HCT116 (cell line): ENCODE data around the gene TCF12. TPM values are rescaled to one million over a fixed set of nuclear protein-coding genes. Genes with fewer than 3 reads are reported as not detected.

Experiments used
- ATAC-seq: fragments of 200-7000 bp; cut with Tn5 transposase; 2 replicates; pipeline ENCODE4 v1.9.1; 2020; ENCODE audit warnings: mild to moderate bottlenecking, moderate library complexity
- BruUV-seq: library from RNA; stranded (reverse); fragments of 400-500 nt; replicated peaks from 2 replicates; lab custom pipeline; 2021; lab: Mats Ljungman, UMichigan
- CTCF ChIA-PET: fragments of 300-600 bp; sonication (Branson Sonifier 250); formaldehyde crosslinking; loops from one replicate; lab custom pipeline; 2021; ENCODE audit warnings: antibody characterized with exemption; lab: Charles Lee
- POLR2A ChIA-PET: fragments of 300-600, 350-600 bp; sonication (Branson Sonifier 250); formaldehyde crosslinking; loops from one replicate; lab custom pipeline; 2021; ENCODE audit warnings: antibody characterized with exemption; lab: Charles Lee
- RAD21 ChIA-PET, 2 experiments: fragments of 300-600 bp; sonication (Branson Sonifier 250); formaldehyde crosslinking; loops; one replicate each; lab custom pipeline; 2023; ENCODE audit warnings: low total read pairs in 2 of 2; ENCODE audit not compliant: uncharacterized antibody in 2 of 2, unreplicated experiment in 2 of 2, low non-redundant PET in 1 of 2; lab: Charles Lee
- DNase-seq: peaks from one replicate; pipeline ENCODE4 v3.0.0-alpha.2; 2010; ENCODE audit warnings: low read depth, low spot score
- H2AFZ ChIP-seq: fragments of 200-600 bp; shearing (Covaris generic), sonication (generic); 2 replicates; pipeline ENCODE4 v1.6.1; 2017; ENCODE audit warnings: low read depth, mixed run types, mixed read lengths, antibody characterized with exemption, low read length; ENCODE audit not compliant: poor library complexity, severe bottlenecking
- H3K27ac ChIP-seq: 2 replicates; pipeline ENCODE4 v1.5.1; 2012; ENCODE audit warnings: low read depth, low read length
- H3K27me3 ChIP-seq: fragments of 200-600 bp; sonication (generic); 2 replicates; pipeline ENCODE4 v1.6.1; 2016; ENCODE audit warnings: mixed run types, low read length, mixed read lengths; ENCODE audit not compliant: insufficient read depth
- H3K36me3 ChIP-seq, 2 experiments: fragments of 200-500 bp in 1 of 2; fragments of 200-600 bp in 1 of 2; sonication (Bioruptor generic) in 1 of 2; sonication (generic) in 1 of 2; 2 replicates each; pipeline versions ENCODE4 v1.5.1 to v1.6.1; 2014 to 2016; ENCODE audit warnings: low read length in 2 of 2, inconsistent platforms in 1 of 2, mixed read lengths in 1 of 2, mixed run types in 1 of 2; ENCODE audit not compliant: insufficient read depth in 2 of 2, control insufficient read depth in 1 of 2
- H3K4me1 ChIP-seq, 2 experiments: fragments of 200-600 bp in 1 of 2; sonication (generic) in 1 of 2; 2 replicates each; pipeline versions ENCODE4 v1.5.1 to v1.6.1; 2012 to 2017; ENCODE audit warnings: low read length in 2 of 2, inconsistent platforms in 1 of 2, mild to moderate bottlenecking in 1 of 2, mixed read lengths in 1 of 2, mixed run types in 1 of 2, moderate library complexity in 1 of 2; ENCODE audit not compliant: insufficient read depth in 2 of 2, control insufficient read depth in 1 of 2
- H3K4me2 ChIP-seq: fragments of 200-600 bp; sonication (generic); 2 replicates; pipeline ENCODE4 v1.6.1; 2017; ENCODE audit warnings: mixed run types, low read length, mixed read lengths
- H3K4me3 ChIP-seq, 2 experiments: fragments of 200-600 bp in 1 of 2; sonication (generic) in 1 of 2; replicated peaks in 1 of 2; 2 replicates each; pipeline ENCODE4 v1.5.1; 2011 to 2016; ENCODE audit warnings: low read length in 2 of 2, control low read depth in 1 of 2, low read depth in 1 of 2, mild to moderate bottlenecking in 1 of 2, mixed read lengths in 1 of 2, mixed run types in 1 of 2
- H3K79me2 ChIP-seq: fragments of 200-600 bp; sonication (generic); 2 replicates; pipeline ENCODE4 v1.6.1; 2017; ENCODE audit warnings: mild to moderate bottlenecking, mixed run types, low read length, moderate library complexity, mixed read lengths; ENCODE audit not compliant: insufficient read depth
- H3K9ac ChIP-seq: fragments of 200-600 bp; sonication (generic); 2 replicates; pipeline ENCODE4 v1.6.1; 2016; ENCODE audit warnings: low read length, mixed read lengths
- H3K9me2 ChIP-seq: fragments of 200-600 bp; sonication (generic), shearing (Covaris generic); 2 replicates; pipeline ENCODE4 v1.6.1; 2017; ENCODE audit warnings: mixed run types, mild to moderate bottlenecking, moderate library complexity; ENCODE audit not compliant: insufficient read depth
- H3K9me3 ChIP-seq, 2 experiments: fragments of 200-500 bp in 1 of 2; fragments of 200-600 bp in 1 of 2; sonication (Bioruptor generic) in 1 of 2; sonication (generic) in 1 of 2; 2 replicates each; pipeline ENCODE4 v1.6.1; 2014 to 2017; ENCODE audit warnings: low read length in 2 of 2, mixed read lengths in 2 of 2, inconsistent platforms in 1 of 2, low read depth in 1 of 2, mild to moderate bottlenecking in 1 of 2, mixed run types in 1 of 2, moderate library complexity in 1 of 2; ENCODE audit not compliant: control insufficient read depth in 1 of 2, insufficient read depth in 1 of 2
- H4K20me1 ChIP-seq: fragments of 200-600 bp; sonication (generic), shearing (Covaris generic); 2 replicates; pipeline ENCODE4 v1.6.1; 2017; ENCODE audit warnings: mixed run types, mild to moderate bottlenecking, moderate library complexity; ENCODE audit not compliant: insufficient read depth
- ELF1 ChIP-seq: IDR thresholded peaks from 2 replicates; pipeline ENCODE4 v1.6.1; 2012; ENCODE audit warnings: low read depth, borderline replicate concordance
- EZH2 ChIP-seq: fragments of 200-600 bp; sonication (generic); IDR thresholded peaks from 2 replicates; pipeline ENCODE4 v1.6.1; 2017; ENCODE audit warnings: antibody characterized with exemption, mixed run types
- FOSL1 ChIP-seq: IDR thresholded peaks from 2 replicates; pipeline ENCODE4 v1.6.1; 2012; ENCODE audit warnings: low read depth
- JUND ChIP-seq: IDR thresholded peaks from 2 replicates; pipeline ENCODE4 v1.6.1; 2012
- SP1 ChIP-seq: IDR thresholded peaks from 2 replicates; pipeline ENCODE4 v1.6.1; 2012; ENCODE audit warnings: low read depth
- ZFX ChIP-seq: fragments of 450-650 bp; IDR thresholded peaks from 2 replicates; pipeline ENCODE4 v1.6.1; 2017
- intact Hi-C: fragments of 100-400 bp; cut with micrococcal nuclease; formaldehyde crosslinking; loops from 2 replicates; pipeline ENCODE4 v1.10.0; 2022
- total RNA-seq: library from RNA; stranded (reverse); gene quantifications from one replicate; pipeline ENCODE4 v1.2.1, GENCODE V29; 2021; ENCODE audit not compliant: unreplicated experiment
- TF ChIP-seq, protein P1 (sequence below): IDR thresholded peaks from 2 replicates; pipeline ENCODE4 v1.6.1; 2012
- TF ChIP-seq, protein P2 (sequence below): IDR thresholded peaks from 2 replicates; pipeline ENCODE4 v1.6.1; 2012

TCF12 gene
- total RNA-seq, 1 experiment from 2014 or later: 71.6 TPM

DNA sequence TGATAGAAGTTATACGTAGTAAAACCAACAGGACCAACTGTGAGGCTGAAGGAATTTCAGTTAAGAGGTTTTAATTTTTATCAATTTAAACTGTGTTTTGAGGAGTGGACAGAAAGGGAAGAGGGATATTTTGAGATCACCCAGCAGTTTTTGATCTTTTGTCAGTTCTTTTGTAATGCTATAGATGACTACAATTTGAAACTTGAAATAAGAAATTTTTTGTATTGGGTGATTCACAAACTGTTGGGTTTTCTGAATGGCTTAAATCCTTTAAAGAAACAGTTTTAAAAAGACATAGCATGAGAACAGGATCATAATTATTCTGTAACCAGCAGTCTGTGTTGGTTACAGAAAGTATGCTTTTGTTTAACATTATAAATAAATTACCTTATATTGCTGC is 67.4 kb downstream of the TCF12 start:
- Histone ChIP-seq H3K9me2 (no peaks in the 10 kb centered on the region), H3K4me1 (no peaks in the 10 kb centered on the region; a peak in 1 of 4 replicates), H3K9ac (no peak overlapping the region), H3K27me3 (no peaks in the 10 kb centered on the region), H4K20me1 (peaks cover 11% of the 10 kb centered on the region; the same call in 1 of the 2 replicates), H3K79me2 (peaks cover 84% of the 10 kb centered on the region), H3K27ac (no peak overlapping the region), H3K36me3 (no peaks in the 10 kb centered on the region), H3K4me3 (no peak overlapping the region), H2AFZ (no peak overlapping the region), H3K9me3 (no peaks in the 10 kb centered on the region), H3K4me2 (no peak overlapping the region)
- POLR2A ChIA-PET: no interaction called here
- BruUV-seq: no TSS peak
- DNase-seq (no peak), ATAC-seq (no peak)
- TF ChIP-seq, protein P1, sequence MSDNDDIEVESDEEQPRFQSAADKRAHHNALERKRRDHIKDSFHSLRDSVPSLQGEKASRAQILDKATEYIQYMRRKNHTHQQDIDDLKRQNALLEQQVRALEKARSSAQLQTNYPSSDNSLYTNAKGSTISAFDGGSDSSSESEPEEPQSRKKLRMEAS: no peak
- TF ChIP-seq ELF1 (no peak), EZH2 (no peak), ZFX (no peak)
- TF ChIP-seq, protein P2, sequence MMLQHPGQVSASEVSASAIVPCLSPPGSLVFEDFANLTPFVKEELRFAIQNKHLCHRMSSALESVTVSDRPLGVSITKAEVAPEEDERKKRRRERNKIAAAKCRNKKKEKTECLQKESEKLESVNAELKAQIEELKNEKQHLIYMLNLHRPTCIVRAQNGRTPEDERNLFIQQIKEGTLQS: no peak
- RAD21 ChIA-PET: no interaction called here
- CTCF ChIA-PET: no interaction called here
- intact Hi-C loops: no loop called here

- no peaks in the 10 kb centered on the region; a peak in 1 of 4 replicates for H3K4me1 ChIP-seq
- peaks cover 75% of the 10 kb centered on the region for H3K79me2 ChIP-seq
- H3K9ac ChIP-seq: no peak overlapping the region
- TF ChIP-seq, protein P1: no peak
- TF ChIP-seq ELF1: no peak
- TF ChIP-seq FOSL1: no peak
- TF ChIP-seq SP1: no peak
- TF ChIP-seq JUND: no peak
- TF ChIP-seq, all 23 proteins: peak for 0
- Histone ChIP-seq H3K4me3 (no peak overlapping the region), H3K9me3 (no peaks in the 10 kb centered on the region), H3K27ac (no peak overlapping the region), H3K4me2 (no peak overlapping the region), H3K36me3 (no peaks in the 10 kb centered on the region), H2AFZ (no peak overlapping the region), H3K9me2 (no peaks in the 10 kb centered on the region), H3K27me3 (no peaks in the 10 kb centered on the region), H4K20me1 (peaks cover 11% of the 10 kb centered on the region; the same call in 1 of the 2 replicates)
- no peak for DNase-seq
- RAD21 ChIA-PET: no interaction called here
- CTCF ChIA-PET: no interaction called here
- no peak for ATAC-seq
- POLR2A ChIA-PET: interaction anchor here (0.9 kb wide), 1 partner anchor 12 kb away, joined by 3 read pairs; no protein-coding TSS in a partner anchor
- intact Hi-C loops: no loop called here
- no TSS peak for BruUV-seq
Measured at GRCh38 chr15:56987286-56987685, 68.8 kb downstream of the TCF12 start.
